Astrocyte (in vitro differentiated cells and primary cell): Measurements from ENCODE around the gene NCBP2. TPM values are rescaled to one million over a fixed set of nuclear protein-coding genes. Genes with fewer than 3 reads are reported as not detected.

Experiments
- DNase-seq: peaks from one replicate; pipeline ENCODE4 v3.0.0-alpha.2; 2010; ENCODE audit warnings: low read depth
- FAIRE-seq: peaks from 2 replicates; lab custom pipeline; 2011; peaks lifted over from hg19 to GRCh38; lab: Jason Lieb, UNC
- H2AFZ ChIP-seq: 2 replicates; pipeline ENCODE4 v1.6.0; 2012; ENCODE audit warnings: low read depth, low read length, inconsistent platforms
- H3K27ac ChIP-seq: 2 replicates; pipeline ENCODE4 v1.5.1; 2011; ENCODE audit warnings: low read depth, low read length, inconsistent platforms
- H3K27me3 ChIP-seq: 2 replicates; pipeline ENCODE4 v1.6.0; 2011; ENCODE audit warnings: low read length, inconsistent platforms; ENCODE audit not compliant: insufficient read depth
- H3K36me3 ChIP-seq: 2 replicates; pipeline ENCODE4 v1.5.1; 2011; ENCODE audit warnings: low read length, inconsistent platforms; ENCODE audit not compliant: insufficient read depth
- H3K4me1 ChIP-seq: 2 replicates; pipeline ENCODE4 v1.5.1; 2011; ENCODE audit warnings: low read length, inconsistent platforms; ENCODE audit not compliant: insufficient read depth
- H3K4me2 ChIP-seq: 2 replicates; pipeline ENCODE4 v1.6.0; 2012; ENCODE audit warnings: low read length, inconsistent platforms
- H3K4me3 ChIP-seq: 2 replicates; pipeline ENCODE4 v1.5.1; 2011; ENCODE audit warnings: low read depth, mild to moderate bottlenecking, low read length, inconsistent platforms; ENCODE audit not compliant: insufficient read depth
- H3K79me2 ChIP-seq: 2 replicates; pipeline ENCODE4 v1.6.0; 2012; ENCODE audit warnings: mild to moderate bottlenecking, low read length, inconsistent platforms; ENCODE audit not compliant: insufficient read depth
- H3K9ac ChIP-seq: 2 replicates; pipeline ENCODE4 v1.6.0; 2012; ENCODE audit warnings: mild to moderate bottlenecking, low read length, inconsistent platforms
- H3K9me3 ChIP-seq: 2 replicates; pipeline ENCODE4 v1.5.1; 2012; ENCODE audit warnings: low read depth, mild to moderate bottlenecking, low read length, inconsistent platforms; ENCODE audit not compliant: insufficient read depth
- H4K20me1 ChIP-seq: 2 replicates; pipeline ENCODE4 v1.6.0; 2012; ENCODE audit warnings: low read length, inconsistent platforms; ENCODE audit not compliant: insufficient read depth
- H3K27ac Mint-ChIP-seq: one replicate; pipeline ENCODE4 v1.8.0; 2021; ENCODE audit warnings: mild to moderate bottlenecking, mixed read lengths; ENCODE audit not compliant: unreplicated experiment
- H3K27me3 Mint-ChIP-seq: one replicate; pipeline ENCODE4 v1.8.0; 2021; ENCODE audit warnings: low read depth, mixed read lengths; ENCODE audit not compliant: unreplicated experiment
- H3K36me3 Mint-ChIP-seq: one replicate; pipeline ENCODE4 v1.8.0; 2021; ENCODE audit warnings: low read depth, mixed read lengths; ENCODE audit not compliant: unreplicated experiment
- H3K4me1 Mint-ChIP-seq: one replicate; pipeline ENCODE4 v1.8.0; 2021; ENCODE audit warnings: low read depth, mixed read lengths; ENCODE audit not compliant: unreplicated experiment
- H3K4me3 Mint-ChIP-seq: one replicate; pipeline ENCODE4 v1.8.0; 2021; ENCODE audit warnings: mild to moderate bottlenecking, moderate library complexity, mixed read lengths; ENCODE audit not compliant: unreplicated experiment
- H3K9me3 Mint-ChIP-seq: one replicate; pipeline ENCODE4 v1.8.0; 2021; ENCODE audit warnings: mild to moderate bottlenecking, mixed read lengths; ENCODE audit not compliant: unreplicated experiment
- EZH2 ChIP-seq: IDR thresholded peaks from 2 replicates; pipeline ENCODE4 v1.6.1; 2012; ENCODE audit warnings: mild to moderate bottlenecking, low read length, inconsistent platforms; ENCODE audit not compliant: insufficient read depth
- total RNA-seq: library from RNA; stranded (reverse); gene quantifications from 2 replicates; pipeline ENCODE4 v1.2.1, GENCODE V29; 2021
- TF ChIP-seq, protein P1 (sequence below): IDR thresholded peaks from 2 replicates; pipeline ENCODE4 v1.5.1; 2011; ENCODE audit warnings: low read depth, mild to moderate bottlenecking, inconsistent platforms, low read length, moderate library complexity; ENCODE audit not compliant: insufficient read depth

Gene NCBP2
- total RNA-seq, 1 donor from 2014 or later, result 90.6 TPM

DNA sequence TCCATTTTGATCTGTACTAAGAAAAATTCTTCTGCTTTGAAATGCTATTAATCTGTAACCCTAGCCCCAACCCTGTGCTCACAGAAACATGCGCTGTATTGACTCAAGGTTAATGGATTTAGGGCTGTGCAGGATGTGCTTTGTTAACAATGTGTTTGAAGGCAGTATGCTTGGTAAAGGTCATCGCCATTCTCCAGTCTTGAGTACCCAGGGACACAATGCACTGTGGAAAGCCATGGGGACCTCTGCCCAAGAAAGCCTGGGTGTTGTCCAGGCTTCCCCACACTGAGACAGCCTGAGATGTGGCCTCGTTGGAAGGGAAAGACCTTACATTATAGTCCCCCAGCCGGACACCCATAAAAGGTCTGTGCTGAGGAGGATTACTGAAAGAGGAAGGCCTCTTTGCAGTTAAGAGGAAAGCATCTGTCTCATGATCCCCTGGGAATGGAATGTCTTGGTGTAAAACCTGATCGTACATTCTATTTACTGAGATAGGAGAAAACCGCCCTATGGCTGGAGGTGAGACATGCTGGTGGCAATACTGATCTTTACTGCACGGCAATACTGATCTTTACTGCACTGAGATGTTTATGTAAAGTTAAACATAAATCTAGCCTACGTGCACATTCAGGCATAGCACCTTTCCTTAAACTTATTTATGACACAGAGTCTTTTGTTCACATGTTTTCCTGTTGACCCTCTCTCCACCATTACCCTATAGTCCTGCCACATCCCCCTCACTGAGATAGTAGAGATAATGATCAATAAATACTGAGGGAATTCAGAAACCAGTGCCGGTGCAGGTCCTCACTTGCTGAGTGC lies 20.0 kb upstream of the NCBP2 start:
- no peak overlapping the region for H3K27ac Mint-ChIP-seq
- peaks cover 27% of the 10 kb centered on the region for H3K27me3 ChIP-seq
- H3K36me3 ChIP-seq, result no peaks in the 10 kb centered on the region
- peaks cover 51% of the 10 kb centered on the region for H3K27me3 Mint-ChIP-seq
- no peaks in the 10 kb centered on the region for H4K20me1 ChIP-seq
- TF ChIP-seq, protein P1, sequence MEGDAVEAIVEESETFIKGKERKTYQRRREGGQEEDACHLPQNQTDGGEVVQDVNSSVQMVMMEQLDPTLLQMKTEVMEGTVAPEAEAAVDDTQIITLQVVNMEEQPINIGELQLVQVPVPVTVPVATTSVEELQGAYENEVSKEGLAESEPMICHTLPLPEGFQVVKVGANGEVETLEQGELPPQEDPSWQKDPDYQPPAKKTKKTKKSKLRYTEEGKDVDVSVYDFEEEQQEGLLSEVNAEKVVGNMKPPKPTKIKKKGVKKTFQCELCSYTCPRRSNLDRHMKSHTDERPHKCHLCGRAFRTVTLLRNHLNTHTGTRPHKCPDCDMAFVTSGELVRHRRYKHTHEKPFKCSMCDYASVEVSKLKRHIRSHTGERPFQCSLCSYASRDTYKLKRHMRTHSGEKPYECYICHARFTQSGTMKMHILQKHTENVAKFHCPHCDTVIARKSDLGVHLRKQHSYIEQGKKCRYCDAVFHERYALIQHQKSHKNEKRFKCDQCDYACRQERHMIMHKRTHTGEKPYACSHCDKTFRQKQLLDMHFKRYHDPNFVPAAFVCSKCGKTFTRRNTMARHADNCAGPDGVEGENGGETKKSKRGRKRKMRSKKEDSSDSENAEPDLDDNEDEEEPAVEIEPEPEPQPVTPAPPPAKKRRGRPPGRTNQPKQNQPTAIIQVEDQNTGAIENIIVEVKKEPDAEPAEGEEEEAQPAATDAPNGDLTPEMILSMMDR, result no peak
- TF ChIP-seq EZH2, result no peak
- peaks cover 2% of the 10 kb centered on the region for H3K9me3 Mint-ChIP-seq
- H3K4me3 ChIP-seq, result no peak overlapping the region
- H3K4me3 Mint-ChIP-seq, result no peak overlapping the region
- H2AFZ ChIP-seq, result no peak overlapping the region
- H3K79me2 ChIP-seq, result no peaks in the 10 kb centered on the region
- H3K4me1 ChIP-seq, result peaks cover 2% of the 10 kb centered on the region
- H3K36me3 Mint-ChIP-seq, result peaks cover 6% of the 10 kb centered on the region
- no peak overlapping the region for H3K9ac ChIP-seq
- FAIRE-seq, result no peak
- no peak for DNase-seq
- no peaks in the 10 kb centered on the region for H3K4me1 Mint-ChIP-seq
- H3K27ac ChIP-seq, result no peak overlapping the region
- H3K4me2 ChIP-seq, result no peak overlapping the region
- no peaks in the 10 kb centered on the region for H3K9me3 ChIP-seq

DNA sequence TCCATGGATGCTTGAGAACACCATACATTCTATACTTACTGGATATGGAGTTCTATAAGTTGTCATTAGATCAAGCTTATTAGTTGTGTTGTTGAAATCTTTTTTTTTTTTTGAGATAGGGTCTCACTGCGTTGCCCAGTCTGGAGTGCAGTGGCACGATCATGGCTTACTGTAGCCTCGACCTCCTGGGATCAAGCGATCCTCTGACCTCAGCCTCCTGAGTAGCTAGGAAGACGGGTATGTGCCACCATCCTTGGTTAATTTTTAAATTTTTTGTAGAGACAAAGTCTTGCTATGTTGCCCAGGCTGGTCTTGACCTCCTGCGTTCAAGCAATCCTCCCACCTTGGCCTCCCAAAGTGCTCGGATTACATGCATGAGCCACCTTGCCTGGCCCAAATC lies 12.5 kb upstream of the NCBP2 start:
- H2AFZ ChIP-seq, result no peak overlapping the region
- no peak for DNase-seq
- no peaks in the 10 kb centered on the region for H3K79me2 ChIP-seq
- H3K4me3 Mint-ChIP-seq, result no peak overlapping the region
- H3K27me3 Mint-ChIP-seq, result peaks cover 37% of the 10 kb centered on the region
- no peak for FAIRE-seq
- H3K27me3 ChIP-seq, result peaks cover 11% of the 10 kb centered on the region
- no peaks in the 10 kb centered on the region for H3K4me1 ChIP-seq
- H3K4me3 ChIP-seq, result no peak overlapping the region
- H3K9me3 ChIP-seq, result no peaks in the 10 kb centered on the region
- H3K36me3 ChIP-seq, result no peaks in the 10 kb centered on the region
- TF ChIP-seq, protein P1, result no peak
- no peak overlapping the region for H3K4me2 ChIP-seq
- H4K20me1 ChIP-seq, result no peaks in the 10 kb centered on the region
- no peaks in the 10 kb centered on the region for H3K9me3 Mint-ChIP-seq
- no peak overlapping the region for H3K27ac Mint-ChIP-seq
- no peaks in the 10 kb centered on the region for H3K4me1 Mint-ChIP-seq
- H3K9ac ChIP-seq, result no peak overlapping the region
- H3K27ac ChIP-seq, result no peak overlapping the region
- H3K36me3 Mint-ChIP-seq, result no peaks in the 10 kb centered on the region

DNA sequence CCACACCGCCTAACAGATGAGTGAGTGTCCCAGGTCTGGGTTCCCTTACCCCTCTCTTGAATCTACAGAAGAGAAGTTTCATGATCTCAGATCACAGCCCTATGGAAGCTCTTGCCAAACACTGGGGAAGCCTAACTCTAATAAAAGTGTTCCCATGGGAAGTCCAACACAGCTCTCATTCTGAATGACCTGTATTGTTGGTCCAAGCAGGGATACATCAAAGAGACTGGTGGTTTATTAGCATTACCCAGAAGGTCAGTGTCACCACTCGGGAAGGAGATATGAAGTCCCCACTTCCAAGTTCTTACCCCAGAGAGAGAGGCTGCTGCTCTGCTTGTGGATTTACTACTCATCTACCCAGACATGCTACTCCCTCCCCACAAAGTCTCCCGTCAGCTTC lies 9.0 kb upstream of the NCBP2 start:
- H3K9me3 Mint-ChIP-seq, result no peaks in the 10 kb centered on the region
- Histone ChIP-seq H3K27ac (no peak overlapping the region), H3K4me1 (no peaks in the 10 kb centered on the region), H3K4me3 (no peak overlapping the region), H4K20me1 (no peaks in the 10 kb centered on the region), H3K4me2 (no peak overlapping the region), H3K9ac (no peak overlapping the region), H3K79me2 (no peaks in the 10 kb centered on the region), H3K27me3 (peaks cover 11% of the 10 kb centered on the region), H3K36me3 (no peaks in the 10 kb centered on the region), H3K9me3 (no peaks in the 10 kb centered on the region), H2AFZ (no peak overlapping the region)
- peaks cover 32% of the 10 kb centered on the region for H3K27me3 Mint-ChIP-seq
- DNase-seq (no peak), FAIRE-seq (no peak)
- no peaks in the 10 kb centered on the region for H3K4me1 Mint-ChIP-seq
- no peak overlapping the region for H3K4me3 Mint-ChIP-seq
- TF ChIP-seq, protein P1, result no peak
- no peak for TF ChIP-seq EZH2
- H3K27ac Mint-ChIP-seq, result no peak overlapping the region
- peaks cover 2% of the 10 kb centered on the region for H3K36me3 Mint-ChIP-seq
